Endothelial cell of umbilical vein (primary cell): ENCODE measurements around the gene KCNAB2. TPM values are rescaled to one million over a fixed set of nuclear protein-coding genes. Genes with fewer than 3 reads are reported as not detected.

Experiments used
- BruUV-seq: library from RNA; stranded (reverse); fragments of 400-500 nt; replicated peaks from 2 replicates; lab custom pipeline; 2021; lab: Mats Ljungman, UMichigan
- CTCF ChIA-PET: fragments of 300-600, 350-600 bp; sonication (Branson Sonifier 250); formaldehyde crosslinking; loops from one replicate; lab custom pipeline; 2021; ENCODE audit warnings: antibody characterized with exemption, inconsistent platforms; lab: Charles Lee
- POLR2A ChIA-PET: fragments of 300-600, 350-600 bp; sonication (Branson Sonifier 250); formaldehyde crosslinking; loops from one replicate; lab custom pipeline; 2021; ENCODE audit warnings: antibody characterized with exemption, inconsistent platforms; lab: Charles Lee
- DNase-seq: peaks from one replicate; pipeline ENCODE4 v3.0.0-alpha.2; 2011; ENCODE audit warnings: low read depth, low spot score
- FAIRE-seq: peaks from 2 replicates; lab custom pipeline; 2011; peaks lifted over from hg19 to GRCh38; lab: Jason Lieb, UNC
- H2AFZ ChIP-seq: 2 replicates; pipeline ENCODE4 v1.6.0; 2012; ENCODE audit warnings: low read depth, low read length, control low read depth, inconsistent platforms
- H3K27ac ChIP-seq: 2 replicates; pipeline ENCODE4 v1.5.1; 2011; ENCODE audit warnings: low read depth, mild to moderate bottlenecking, control low read depth, low read length, moderate library complexity; ENCODE audit not compliant: insufficient read depth
- H3K27me3 ChIP-seq, 2 experiments: 2 replicates each; pipeline versions ENCODE4 v1.6.0 to v1.6.1; 2011; ENCODE audit warnings: low read length in 2 of 2, mixed read lengths in 1 of 2; ENCODE audit not compliant: control insufficient read depth in 2 of 2, insufficient read depth in 2 of 2
- H3K36me3 ChIP-seq, 2 experiments: 2 replicates in 1 of 2; 3 replicates in 1 of 2; pipeline ENCODE4 v1.5.1; 2011; ENCODE audit warnings: low read length in 2 of 2, mild to moderate bottlenecking in 1 of 2, moderate library complexity in 1 of 2; ENCODE audit not compliant: control insufficient read depth in 2 of 2, insufficient read depth in 2 of 2; ENCODE audit errors: extremely low read depth in 1 of 2
- H3K4me1 ChIP-seq: 3 replicates; pipeline ENCODE4 v1.5.1; 2011; ENCODE audit warnings: mild to moderate bottlenecking, low read length; ENCODE audit not compliant: control insufficient read depth, insufficient read depth; ENCODE audit errors: extremely low read depth
- H3K4me2 ChIP-seq: 2 replicates; pipeline ENCODE4 v1.6.1; 2011; ENCODE audit warnings: low read length, control low read depth, mixed read lengths; ENCODE audit not compliant: insufficient read depth
- H3K4me3 ChIP-seq, 3 experiments: fragments of 200-600 bp in 1 of 3; sonication (generic), shearing (Covaris generic) in 1 of 3; replicated peaks in 1 of 3; 2 replicates each; pipeline ENCODE4 v1.5.1; 2011 to 2016; ENCODE audit warnings: control low read depth in 3 of 3, low read length in 3 of 3, mild to moderate bottlenecking in 2 of 3, inconsistent platforms in 1 of 3, low read depth in 1 of 3, moderate library complexity in 1 of 3; ENCODE audit not compliant: insufficient read depth in 1 of 3
- H3K79me2 ChIP-seq: 2 replicates; pipeline ENCODE4 v1.6.0; 2012; ENCODE audit warnings: low read length, inconsistent platforms; ENCODE audit not compliant: control insufficient read depth, insufficient read depth
- H3K9ac ChIP-seq: replicated peaks from 2 replicates; pipeline ENCODE3; 2011; ENCODE audit warnings: low read length, control low read depth; ENCODE audit not compliant: insufficient read depth; ENCODE audit errors: extremely low read depth
- H3K9me1 ChIP-seq: replicated peaks from 3 replicates; pipeline ENCODE4 v1.6.0; 2011; ENCODE audit warnings: mild to moderate bottlenecking, low read length; ENCODE audit not compliant: control insufficient read depth, insufficient read depth; ENCODE audit errors: extremely low read depth
- H3K9me3 ChIP-seq: replicated peaks from 2 replicates; pipeline ENCODE4 v1.5.1; 2012; ENCODE audit warnings: low read length, inconsistent platforms; ENCODE audit not compliant: control insufficient read depth, insufficient read depth
- H4K20me1 ChIP-seq: replicated peaks from 2 replicates; pipeline ENCODE3; 2011; ENCODE audit warnings: mild to moderate bottlenecking, low read length; ENCODE audit not compliant: control insufficient read depth, insufficient read depth; ENCODE audit errors: extremely low read depth
- EZH2 ChIP-seq: IDR thresholded peaks from 2 replicates; pipeline ENCODE4 v1.6.1; 2012; ENCODE audit warnings: borderline replicate concordance, low read depth, mild to moderate bottlenecking, moderate library complexity, low read length, inconsistent platforms; ENCODE audit not compliant: severe bottlenecking
- FOS ChIP-seq: IDR thresholded peaks from 2 replicates; pipeline ENCODE4 v1.6.1; 2011; ENCODE audit warnings: mild to moderate bottlenecking, low read length, moderate library complexity, borderline replicate concordance; ENCODE audit not compliant: insufficient read depth
- GATA2 ChIP-seq: IDR thresholded peaks from 2 replicates; pipeline ENCODE4 v1.7.0; 2011; ENCODE audit warnings: low read depth, mild to moderate bottlenecking, moderate library complexity, mixed read lengths, low read length; ENCODE audit not compliant: insufficient read length, insufficient read depth
- JUN ChIP-seq: IDR thresholded peaks from 2 replicates; pipeline ENCODE4 v1.6.1; 2011; ENCODE audit warnings: borderline replicate concordance, low read depth; ENCODE audit not compliant: insufficient read length, insufficient read depth
- MYC ChIP-seq: IDR thresholded peaks from one replicate; pipeline ENCODE4 v1.6.1; 2011; ENCODE audit warnings: mild to moderate bottlenecking, low read depth, low read length
- POLR2A ChIP-seq: IDR thresholded peaks from 2 replicates; pipeline ENCODE4 v1.6.1; 2012; ENCODE audit warnings: low read depth, mild to moderate bottlenecking, control low read depth, low read length
- POLR2AphosphoS5 ChIP-seq: IDR thresholded peaks from 2 replicates; pipeline ENCODE4 v1.6.1; 2012; ENCODE audit warnings: low read depth, mild to moderate bottlenecking, control low read depth, low read length, moderate library complexity; ENCODE audit not compliant: insufficient read depth
- dilution Hi-C: fragments of 300-500 bp; cut with MboI; formaldehyde crosslinking; loops from one replicate; pipeline ENCODE4 v1.15.0; 2019; ENCODE audit warnings: low sequenced_read_pairs; ENCODE audit not compliant: extremely low pct_ligation_motif_present
- intact Hi-C: fragments of 100-400 bp; cut with micrococcal nuclease; formaldehyde crosslinking; loops from one replicate; pipeline ENCODE4 v1.10.0; 2022
- polyA plus RNA-seq, 4 experiments: library from polyadenylated mRNA; depleted of rRNA in 3 of 4; stranded (reverse) in 3 of 4; unstranded in 1 of 4; fragments of >200 nt; gene quantifications; 2 replicates each; pipeline versions ENCODE4 v1.2.1 to v1.2.3, GENCODE V29; 2011 to 2012; ENCODE audit warnings: missing spikeins in 1 of 4
- total RNA-seq: library from RNA; stranded (reverse); gene quantifications from 2 replicates; pipeline ENCODE4 v1.2.3, GENCODE V29; 2021
- TF ChIP-seq, protein P1 (sequence below): IDR thresholded peaks from 2 replicates; pipeline ENCODE4 v1.6.1; 2011; ENCODE audit not compliant: insufficient read depth, insufficient read length
- TF ChIP-seq, protein P2 (sequence below), 2 donors: IDR thresholded peaks; 1 replicate in 1 of 2; 2 replicates in 1 of 2; pipeline ENCODE4 v1.5.1; 2011; ENCODE audit warnings: low read length in 2 of 2, mild to moderate bottlenecking in 2 of 2, moderate library complexity in 2 of 2, control low read depth in 1 of 2, inconsistent platforms in 1 of 2, low read depth in 1 of 2; ENCODE audit not compliant: insufficient read depth in 1 of 2; ENCODE audit errors: extremely low read depth in 1 of 2

Gene KCNAB2
- total and polyA plus RNA-seq, 2 donors (not counting 3 experiments of a cell fraction or from before 2014, with no cell fraction given), result 2.4 to 3.8 TPM

DNA sequence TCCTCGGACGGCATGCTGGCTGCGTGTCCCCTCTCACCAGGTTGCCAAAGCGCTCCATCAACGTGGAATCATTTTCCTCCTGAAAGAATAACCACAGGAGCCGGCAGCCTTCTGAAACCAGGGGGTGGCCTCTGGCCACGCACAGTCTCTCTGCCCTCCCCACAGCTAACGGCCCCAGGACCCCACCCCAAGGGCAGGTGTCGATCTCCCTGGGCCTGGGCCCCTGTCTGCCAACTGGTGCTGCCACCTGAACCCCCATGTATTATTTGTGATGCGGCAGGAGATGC, 46.1 kb downstream of the KCNAB2 start:
- Histone ChIP-seq H3K9me1 (no peaks in the 10 kb centered on the region), H3K4me2 (no peak overlapping the region), H2AFZ (no peak overlapping the region), H3K4me1 (no peaks in the 10 kb centered on the region), H3K9ac (no peak overlapping the region), H3K4me3 (no peak overlapping the region), H3K27me3 (no peaks in the 10 kb centered on the region), H3K9me3 (no peaks in the 10 kb centered on the region), H3K36me3 (no peaks in the 10 kb centered on the region), H4K20me1 (no peaks in the 10 kb centered on the region), H3K27ac (no peak overlapping the region), H3K79me2 (no peaks in the 10 kb centered on the region)
- TF ChIP-seq, protein P1, sequence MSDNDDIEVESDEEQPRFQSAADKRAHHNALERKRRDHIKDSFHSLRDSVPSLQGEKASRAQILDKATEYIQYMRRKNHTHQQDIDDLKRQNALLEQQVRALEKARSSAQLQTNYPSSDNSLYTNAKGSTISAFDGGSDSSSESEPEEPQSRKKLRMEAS, result no peak
- TF ChIP-seq POLR2A (no peak), GATA2 (no peak), JUN (no peak), FOS (no peak), MYC (no peak), POLR2AphosphoS5 (no peak), EZH2 (no peak)
- TF ChIP-seq, protein P2, sequence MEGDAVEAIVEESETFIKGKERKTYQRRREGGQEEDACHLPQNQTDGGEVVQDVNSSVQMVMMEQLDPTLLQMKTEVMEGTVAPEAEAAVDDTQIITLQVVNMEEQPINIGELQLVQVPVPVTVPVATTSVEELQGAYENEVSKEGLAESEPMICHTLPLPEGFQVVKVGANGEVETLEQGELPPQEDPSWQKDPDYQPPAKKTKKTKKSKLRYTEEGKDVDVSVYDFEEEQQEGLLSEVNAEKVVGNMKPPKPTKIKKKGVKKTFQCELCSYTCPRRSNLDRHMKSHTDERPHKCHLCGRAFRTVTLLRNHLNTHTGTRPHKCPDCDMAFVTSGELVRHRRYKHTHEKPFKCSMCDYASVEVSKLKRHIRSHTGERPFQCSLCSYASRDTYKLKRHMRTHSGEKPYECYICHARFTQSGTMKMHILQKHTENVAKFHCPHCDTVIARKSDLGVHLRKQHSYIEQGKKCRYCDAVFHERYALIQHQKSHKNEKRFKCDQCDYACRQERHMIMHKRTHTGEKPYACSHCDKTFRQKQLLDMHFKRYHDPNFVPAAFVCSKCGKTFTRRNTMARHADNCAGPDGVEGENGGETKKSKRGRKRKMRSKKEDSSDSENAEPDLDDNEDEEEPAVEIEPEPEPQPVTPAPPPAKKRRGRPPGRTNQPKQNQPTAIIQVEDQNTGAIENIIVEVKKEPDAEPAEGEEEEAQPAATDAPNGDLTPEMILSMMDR (IDR thresholded peaks at IDR 0.05; ENCODE audit: extremely low read depth in 1 of 2, insufficient read depth in 1 of 2, low read depth in 1 of 2, low read length in 2 of 2), result no peak
- intact Hi-C loops, result no loop called here
- POLR2A ChIA-PET, result interaction anchor here (0.7 kb wide), 1 partner anchor 1903 kb away, joined by 3 read pairs; no protein-coding TSS in a partner anchor
- no peak for FAIRE-seq
- CTCF ChIA-PET, result interaction anchor here (2.0 kb wide), 1 partner anchor 10 kb away, joined by 5 read pairs; no protein-coding TSS in a partner anchor
- BruUV-seq, result no TSS peak
- dilution Hi-C loops, result no loop called here
- DNase-seq, result no peak
